Measurements from ENCODE around the gene OR4F6. TPM values are rescaled to one million over a fixed set of nuclear protein-coding genes. Genes with fewer than 3 reads are reported as not detected.
"Not testable (repeated sequence)": the region's sequence is repeated elsewhere in the genome, so short reads cannot be mapped to it uniquely, and the experiment has no call there.

OR4F6 gene
- not detected in 2 replicates for total RNA-seq
- not detected in 2 replicates for polyA plus RNA-seq
- polyA plus RNA-seq (2012), result not detected in 2 replicates
- not detected in 2 replicates for polyA minus RNA-seq (ENCODE audit: low replicate concordance)

- H3K9me3 ChIP-seq (ENCODE audit: control insufficient read depth, insufficient read depth, low read depth, low read length), result no peaks in the 10 kb centered on the region
- TF ChIP-seq EZH2 (IDR thresholded peaks at IDR 0.05; ENCODE audit: low read length, missing control alignments), result no peak
- TF ChIP-seq CTCF (conservative IDR thresholded peaks at IDR 0.05 in 1 of 2, IDR thresholded peaks at IDR 0.05 in 1 of 2; ENCODE audit: low read depth in 1 of 2, low read length in 2 of 2), result no peak
- no peak within 1 kb of the TSS for H3K4me3 ChIP-seq (replicated peaks in 1 of 4; ENCODE audit: control extremely low read depth in 1 of 4, insufficient read depth in 1 of 4, low read depth in 3 of 4, low read length in 4 of 4)
- H2AFZ ChIP-seq (ENCODE audit: low read length), result no peak within 1 kb of the TSS
- H3K36me3 ChIP-seq (ENCODE audit: control insufficient read depth, insufficient read depth, low read length), result no peaks in the 10 kb centered on the region
- no peak within 1 kb of the TSS for H3K27ac ChIP-seq (ENCODE audit: insufficient read depth, low read length)
- H3K4me1 ChIP-seq (ENCODE audit: control insufficient read depth, extremely low read depth, insufficient read depth, low read length), result peaks cover 1% of the 10 kb centered on the region
- no peaks in the 10 kb centered on the region for H3K27me3 ChIP-seq (ENCODE audit: control insufficient read depth, insufficient read depth, low read length)
- H3K9ac ChIP-seq (ENCODE audit: insufficient read depth, low read length), result no peak within 1 kb of the TSS
- H4K20me1 ChIP-seq (ENCODE audit: control insufficient read depth, extremely low read depth, insufficient read depth, low read length), result no peaks in the 10 kb centered on the region
- no peaks in the 10 kb centered on the region for H3K79me2 ChIP-seq (ENCODE audit: control insufficient read depth, insufficient read depth, low read length)
- DNase-seq (ENCODE audit: low read depth in 2 of 2), result no peak
- H3K4me2 ChIP-seq (ENCODE audit: extremely low read depth, insufficient read depth, low read length), result no peak within 1 kb of the TSS
Measured at GRCh38 chr15:101803209-101803608, at the start of gene OR4F6. OR4F6 (plus strand) TSS chr15:101803509; CDS start chr15:101805720, 2,211 bp downstream.

DNA sequence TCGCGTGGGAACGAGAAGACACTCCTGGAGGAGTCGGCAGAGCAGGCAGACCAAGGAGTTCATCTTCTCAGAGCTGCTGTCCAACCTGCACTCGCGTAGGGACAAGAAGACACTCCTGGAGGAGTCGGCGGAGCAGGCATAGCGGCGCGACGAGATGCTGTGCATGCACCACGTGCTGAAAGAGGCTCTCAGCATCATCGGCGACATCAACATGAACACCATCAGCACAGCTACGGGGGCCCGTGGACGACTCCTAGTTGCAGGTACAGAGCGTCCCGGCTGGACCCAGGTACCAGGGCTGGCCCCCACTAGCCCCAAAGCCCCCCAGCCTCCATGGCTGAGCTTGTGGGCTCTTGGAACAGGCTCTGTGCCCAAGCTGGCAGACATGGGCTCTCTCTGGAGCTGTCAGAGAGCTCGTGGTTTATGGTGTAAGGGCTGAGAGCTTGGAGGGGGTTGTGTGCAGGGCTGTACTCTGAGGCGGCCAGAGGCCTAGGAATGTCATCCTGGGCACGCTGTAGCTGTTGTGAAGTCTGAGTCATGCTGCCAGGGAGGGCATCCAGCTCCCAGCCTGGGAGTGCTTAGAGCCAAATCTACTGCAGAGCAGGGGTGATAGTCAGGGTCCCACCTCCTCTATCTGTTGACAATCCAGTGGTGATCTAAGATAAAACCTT lies 38.5 kb upstream of the OR4F6 start:
- H3K9ac ChIP-seq (ENCODE audit: insufficient read depth, low read length); H2AFZ ChIP-seq (ENCODE audit: low read length); H3K79me2 ChIP-seq (ENCODE audit: control insufficient read depth, insufficient read depth, low read length); H3K9me3 ChIP-seq (ENCODE audit: control insufficient read depth, insufficient read depth, low read depth, low read length); H3K4me3 ChIP-seq (replicated peaks in 1 of 4; ENCODE audit: control extremely low read depth in 1 of 4, insufficient read depth in 1 of 4, low read depth in 3 of 4, low read length in 4 of 4); H3K27me3 ChIP-seq (ENCODE audit: control insufficient read depth, insufficient read depth, low read length); H3K27ac ChIP-seq (ENCODE audit: insufficient read depth, low read length); H3K4me2 ChIP-seq (ENCODE audit: extremely low read depth, insufficient read depth, low read length); H3K36me3 ChIP-seq (ENCODE audit: control insufficient read depth, insufficient read depth, low read length); H4K20me1 ChIP-seq (ENCODE audit: control insufficient read depth, extremely low read depth, insufficient read depth, low read length); H3K4me1 ChIP-seq (ENCODE audit: control insufficient read depth, extremely low read depth, insufficient read depth, low read length): not testable (repeated sequence)
- peak in 1 of 2 donors; percentile 7 for DNase-seq (ENCODE audit: low read depth in 2 of 2)

GRCh38 chr15:101765340-101765671 lies 38.0 kb upstream of the OR4F6 start:
- not testable (repeated sequence) for DNase-seq (ENCODE audit: low read depth in 2 of 2); H3K4me2 ChIP-seq (ENCODE audit: extremely low read depth, insufficient read depth, low read length); H4K20me1 ChIP-seq (ENCODE audit: control insufficient read depth, extremely low read depth, insufficient read depth, low read length); H3K36me3 ChIP-seq (ENCODE audit: control insufficient read depth, insufficient read depth, low read length); H3K9ac ChIP-seq (ENCODE audit: insufficient read depth, low read length); H3K27ac ChIP-seq (ENCODE audit: insufficient read depth, low read length); H3K79me2 ChIP-seq (ENCODE audit: control insufficient read depth, insufficient read depth, low read length); H2AFZ ChIP-seq (ENCODE audit: low read length); H3K4me3 ChIP-seq (replicated peaks in 1 of 4; ENCODE audit: control extremely low read depth in 1 of 4, insufficient read depth in 1 of 4, low read depth in 3 of 4, low read length in 4 of 4); H3K4me1 ChIP-seq (ENCODE audit: control insufficient read depth, extremely low read depth, insufficient read depth, low read length); H3K27me3 ChIP-seq (ENCODE audit: control insufficient read depth, insufficient read depth, low read length); H3K9me3 ChIP-seq (ENCODE audit: control insufficient read depth, insufficient read depth, low read depth, low read length)

DNA sequence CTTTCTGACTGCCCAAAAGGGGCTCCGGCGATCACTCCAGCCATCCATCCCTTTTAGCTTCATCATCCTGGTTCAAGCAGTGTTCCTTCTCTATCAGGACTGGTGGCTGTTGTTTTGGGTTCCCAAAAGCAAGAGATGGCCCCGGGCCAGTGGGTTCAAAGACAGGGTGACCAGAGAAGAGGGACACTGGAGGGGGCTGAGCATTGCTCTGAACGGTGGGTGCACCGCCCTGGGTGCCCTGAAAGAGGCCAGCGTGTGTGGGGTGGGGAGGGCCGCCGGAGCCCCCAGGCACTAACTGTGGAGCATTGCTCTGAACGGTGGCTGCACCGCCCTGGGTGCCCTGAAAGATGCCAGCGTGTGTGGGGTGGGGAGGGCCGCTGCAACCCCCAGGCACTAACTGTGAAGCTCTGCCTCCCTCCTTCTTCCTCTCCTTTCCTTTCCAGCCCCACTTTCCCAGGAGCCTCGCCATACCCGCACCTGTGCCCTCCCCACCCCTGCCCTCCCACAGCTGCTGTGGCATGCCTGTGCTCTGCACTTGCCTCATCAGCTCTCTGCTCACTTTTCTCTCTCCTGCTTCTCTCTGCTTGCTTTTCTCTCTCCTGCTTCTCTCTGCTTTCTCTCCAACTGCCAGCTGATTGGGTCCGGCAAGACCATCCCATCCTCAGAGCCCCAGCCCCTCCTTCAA lies 37.4 kb upstream of the OR4F6 start:
- DNase-seq (ENCODE audit: low read depth in 2 of 2), result no peak
- H3K79me2 ChIP-seq (ENCODE audit: control insufficient read depth, insufficient read depth, low read length), result no peaks in the 10 kb centered on the region
- H3K9ac ChIP-seq (ENCODE audit: insufficient read depth, low read length), result no peak overlapping the region
- no peaks in the 10 kb centered on the region for H3K4me1 ChIP-seq (ENCODE audit: control insufficient read depth, extremely low read depth, insufficient read depth, low read length)
- no peaks in the 10 kb centered on the region for H3K9me3 ChIP-seq (ENCODE audit: control insufficient read depth, insufficient read depth, low read depth, low read length)
- no peak overlapping the region for H3K27ac ChIP-seq (ENCODE audit: insufficient read depth, low read length)
- H2AFZ ChIP-seq (ENCODE audit: low read length), result no peak overlapping the region
- no peaks in the 10 kb centered on the region for H4K20me1 ChIP-seq (ENCODE audit: control insufficient read depth, extremely low read depth, insufficient read depth, low read length)
- H3K36me3 ChIP-seq (ENCODE audit: control insufficient read depth, insufficient read depth, low read length), result no peaks in the 10 kb centered on the region
- no peaks in the 10 kb centered on the region for H3K27me3 ChIP-seq (ENCODE audit: control insufficient read depth, insufficient read depth, low read length)
- no peak for TF ChIP-seq EZH2 (IDR thresholded peaks at IDR 0.05; ENCODE audit: low read length, missing control alignments)
- TF ChIP-seq CTCF (conservative IDR thresholded peaks at IDR 0.05 in 1 of 2, IDR thresholded peaks at IDR 0.05 in 1 of 2; ENCODE audit: low read depth in 1 of 2, low read length in 2 of 2), result no peak
- no peak overlapping the region for H3K4me2 ChIP-seq (ENCODE audit: extremely low read depth, insufficient read depth, low read length)
- no peak overlapping the region for H3K4me3 ChIP-seq (replicated peaks in 1 of 4; ENCODE audit: control extremely low read depth in 1 of 4, insufficient read depth in 1 of 4, low read depth in 3 of 4, low read length in 4 of 4)

- H3K4me1 ChIP-seq (ENCODE audit: control insufficient read depth, extremely low read depth, insufficient read depth, low read length); H3K4me2 ChIP-seq (ENCODE audit: extremely low read depth, insufficient read depth, low read length); H3K27ac ChIP-seq (ENCODE audit: insufficient read depth, low read length); H3K27me3 ChIP-seq (ENCODE audit: control insufficient read depth, insufficient read depth, low read length); H2AFZ ChIP-seq (ENCODE audit: low read length); H3K79me2 ChIP-seq (ENCODE audit: control insufficient read depth, insufficient read depth, low read length); DNase-seq (ENCODE audit: low read depth in 2 of 2); H3K9ac ChIP-seq (ENCODE audit: insufficient read depth, low read length); H3K36me3 ChIP-seq (ENCODE audit: control insufficient read depth, insufficient read depth, low read length); H4K20me1 ChIP-seq (ENCODE audit: control insufficient read depth, extremely low read depth, insufficient read depth, low read length); H3K9me3 ChIP-seq (ENCODE audit: control insufficient read depth, insufficient read depth, low read depth, low read length); H3K4me3 ChIP-seq (replicated peaks in 1 of 4; ENCODE audit: control extremely low read depth in 1 of 4, insufficient read depth in 1 of 4, low read depth in 3 of 4, low read length in 4 of 4): not testable (repeated sequence)
Measured at GRCh38 chr15:101767083-101767640, 36.1 kb upstream of the OR4F6 start.
